Activated CD4-positive, CD25-positive, alpha-beta regulatory T cell treated with anti-CD3 and anti-CD28 coated beads, Interleukin-2, amount 50 U/mL, for 72 hours (primary cell): Measurements from ENCODE around the gene TRPC5OS.

Source experiments
- DNase-seq: peaks from one replicate; pipeline ENCODE4 v3.0.0; 2021

The TRPC5OS gene

GRCh38 chrX:111914398-111915090, 38.6 kb downstream of the TRPC5OS start:
- no peak for DNase-seq

DNA sequence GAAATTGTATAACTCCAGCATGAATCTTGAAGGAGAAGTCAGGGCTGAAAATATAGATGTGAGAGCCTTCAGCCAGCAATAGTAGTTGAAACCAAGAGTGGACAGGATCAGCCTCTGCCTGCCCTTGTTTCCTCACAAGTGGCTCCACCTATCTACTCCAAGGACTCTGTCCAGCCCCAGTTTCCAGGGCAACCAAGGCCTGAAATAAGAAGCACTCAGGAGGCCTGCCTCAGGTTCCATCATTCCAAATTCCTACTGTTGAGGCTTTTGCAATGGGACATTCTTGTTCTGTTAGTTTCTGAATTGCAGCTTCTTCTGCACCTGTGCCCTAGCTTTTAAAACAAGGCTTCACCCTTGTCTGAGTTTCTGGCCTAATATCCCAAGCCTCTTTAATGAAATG, 41.6 kb downstream of the TRPC5OS start:
- DNase-seq = no peak

- no peak for DNase-seq
These were observed 52.5 kb downstream of the TRPC5OS start for GRCh38 chrX:111928456-111928855.
